ENCODE results near the gene SRC. TPM values are rescaled to one million over a fixed set of nuclear protein-coding genes. Genes with fewer than 3 reads are reported as not detected.

Gene SRC
- polyA plus RNA-seq, 1 experiment, result 13.9 TPM

- Histone ChIP-seq H3K9me3 (ENCODE audit: control insufficient read depth, insufficient read depth, low read length) (no peaks in the 10 kb centered on the region; the same call in 1 of the 2 replicates), H3K4me3 (ENCODE audit: low read depth, low read length) (no peak overlapping the region), H3K27me3 (ENCODE audit: control insufficient read depth, insufficient read depth, low read length) (peaks cover 87% of the 10 kb centered on the region), H3K27ac (ENCODE audit: low read depth, low read length) (no peak overlapping the region)
- no peak for TF ChIP-seq CTCF (IDR thresholded peaks at IDR 0.05; ENCODE audit: low read depth, low read length)
- POLR2A ChIA-PET, result no interaction called here
- no peak for DNase-seq (ENCODE audit: low read depth, low spot score)
- CTCF ChIA-PET, result no interaction called here
These were observed 71.9 kb downstream of the SRC start for GRCh38 chr20:37417617-37418467.

- ChIA-PET CTCF (no interaction called here), POLR2A (no interaction called here)
- Histone ChIP-seq H3K4me3 (ENCODE audit: low read depth, low read length) (no peak overlapping the region), H3K9me3 (ENCODE audit: control insufficient read depth, insufficient read depth, low read length) (no peaks in the 10 kb centered on the region; the same call in 1 of the 2 replicates), H3K27me3 (ENCODE audit: control insufficient read depth, insufficient read depth, low read length) (peaks cover 91% of the 10 kb centered on the region), H3K27ac (ENCODE audit: low read depth, low read length) (no peak overlapping the region)
- no peak for DNase-seq (ENCODE audit: low read depth, low spot score)
- no peak for TF ChIP-seq CTCF (IDR thresholded peaks at IDR 0.05; ENCODE audit: low read depth, low read length)
These were observed 72.7 kb downstream of the SRC start for GRCh38 chr20:37418591-37419109.

- H3K27ac ChIP-seq (ENCODE audit: low read depth, low read length), result no peak overlapping the region
- ChIA-PET CTCF (no interaction called here), POLR2A (no interaction called here)
- no peak overlapping the region for H3K4me3 ChIP-seq (ENCODE audit: low read depth, low read length)
- H3K9me3 ChIP-seq (ENCODE audit: control insufficient read depth, insufficient read depth, low read length), result no peaks in the 10 kb centered on the region; the same call in 1 of the 2 replicates
- DNase-seq (ENCODE audit: low read depth, low spot score), result no peak
- no peak for TF ChIP-seq CTCF (IDR thresholded peaks at IDR 0.05; ENCODE audit: low read depth, low read length)
- H3K27me3 ChIP-seq (ENCODE audit: control insufficient read depth, insufficient read depth, low read length), result peaks cover 91% of the 10 kb centered on the region
These were observed 73.4 kb downstream of the SRC start for GRCh38 chr20:37419307-37419706.

DNA sequence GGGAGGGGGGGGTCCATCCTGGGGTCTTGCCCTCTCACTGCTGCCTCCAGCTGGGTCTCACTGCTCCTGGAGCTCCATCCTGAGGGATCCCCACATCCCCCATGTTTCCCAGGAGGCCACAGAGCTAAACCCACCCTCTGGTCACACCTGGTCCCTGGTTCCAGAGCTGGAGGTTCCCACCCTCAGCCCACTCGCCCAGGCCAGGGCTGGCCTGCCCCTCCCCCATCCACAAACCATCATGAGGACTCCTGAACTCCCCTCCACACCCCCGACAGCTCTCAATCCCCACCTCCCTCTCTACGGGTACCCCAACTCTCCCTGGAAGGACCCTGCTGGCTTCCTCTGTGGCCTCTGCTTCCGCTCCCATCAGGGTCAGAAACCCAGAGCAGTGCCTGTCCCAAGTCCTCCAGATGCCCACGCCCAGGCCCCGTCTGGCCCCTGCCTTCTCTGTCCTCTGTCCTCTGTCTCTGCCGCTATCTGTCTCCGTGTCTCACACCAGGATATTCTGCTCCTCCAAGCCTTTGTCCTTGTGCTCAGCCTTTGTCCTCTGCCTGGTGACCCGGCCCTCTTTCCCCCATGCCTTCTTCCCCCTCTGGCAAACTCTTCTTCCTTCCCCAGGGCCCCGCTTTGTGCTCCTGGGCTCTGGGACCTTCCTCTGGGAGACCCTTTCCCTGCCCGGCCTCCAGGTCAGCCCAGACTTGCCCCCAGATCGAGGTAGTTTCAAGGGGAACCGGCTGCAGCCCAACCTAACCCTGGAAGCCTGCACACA is 74.0 kb downstream of the SRC start:
- no peak overlapping the region for H3K4me3 ChIP-seq (ENCODE audit: low read depth, low read length)
- POLR2A ChIA-PET, result no interaction called here
- TF ChIP-seq CTCF (IDR thresholded peaks at IDR 0.05; ENCODE audit: low read depth, low read length), result no peak
- CTCF ChIA-PET, result no interaction called here
- no peak overlapping the region for H3K27ac ChIP-seq (ENCODE audit: low read depth, low read length)
- H3K9me3 ChIP-seq (ENCODE audit: control insufficient read depth, insufficient read depth, low read length), result no peaks in the 10 kb centered on the region; the same call in 1 of the 2 replicates
- no peak for DNase-seq (ENCODE audit: low read depth, low spot score)
- peaks cover 91% of the 10 kb centered on the region for H3K27me3 ChIP-seq (ENCODE audit: control insufficient read depth, insufficient read depth, low read length)

DNA sequence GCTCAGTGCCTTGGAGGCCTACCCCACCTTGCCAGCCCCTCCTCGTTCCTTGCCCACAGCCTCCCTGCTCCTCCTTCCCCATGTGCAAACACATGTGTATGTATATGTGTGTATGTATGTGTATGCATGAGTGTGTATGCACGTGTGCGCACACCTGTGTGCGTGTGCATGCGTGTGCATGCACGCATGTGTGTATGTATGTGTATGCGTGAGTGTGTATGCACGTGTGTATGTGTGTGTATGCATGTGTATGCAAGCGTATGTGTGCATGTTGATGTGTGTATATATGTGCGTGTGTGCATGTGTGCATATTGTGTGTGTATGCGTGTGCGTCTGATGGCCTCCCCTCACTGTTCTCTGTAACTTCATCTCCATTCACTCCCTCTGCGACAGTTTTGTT is 74.7 kb downstream of the SRC start:
- no peak overlapping the region for H3K4me3 ChIP-seq (ENCODE audit: low read depth, low read length)
- H3K27me3 ChIP-seq (ENCODE audit: control insufficient read depth, insufficient read depth, low read length), result peaks cover 90% of the 10 kb centered on the region
- H3K9me3 ChIP-seq (ENCODE audit: control insufficient read depth, insufficient read depth, low read length), result no peaks in the 10 kb centered on the region; the same call in 1 of the 2 replicates
- ChIA-PET CTCF (no interaction called here), POLR2A (no interaction called here)
- DNase-seq (ENCODE audit: low read depth, low spot score), result no peak
- TF ChIP-seq CTCF (IDR thresholded peaks at IDR 0.05; ENCODE audit: low read depth, low read length), result no peak
- H3K27ac ChIP-seq (ENCODE audit: low read depth, low read length), result no peak overlapping the region

Measured in AG04450 (cell line).